CD4-positive, alpha-beta T cell treated with Interleukin-12 subunit alpha and Interleukin-12 subunit beta, for 1 hour (primary cell): ENCODE measurements around the gene HGS.

Experiments used
- DNase-seq: peaks from one replicate; pipeline ENCODE4 v3.0.0-alpha.2; 2020

Gene HGS

DNA sequence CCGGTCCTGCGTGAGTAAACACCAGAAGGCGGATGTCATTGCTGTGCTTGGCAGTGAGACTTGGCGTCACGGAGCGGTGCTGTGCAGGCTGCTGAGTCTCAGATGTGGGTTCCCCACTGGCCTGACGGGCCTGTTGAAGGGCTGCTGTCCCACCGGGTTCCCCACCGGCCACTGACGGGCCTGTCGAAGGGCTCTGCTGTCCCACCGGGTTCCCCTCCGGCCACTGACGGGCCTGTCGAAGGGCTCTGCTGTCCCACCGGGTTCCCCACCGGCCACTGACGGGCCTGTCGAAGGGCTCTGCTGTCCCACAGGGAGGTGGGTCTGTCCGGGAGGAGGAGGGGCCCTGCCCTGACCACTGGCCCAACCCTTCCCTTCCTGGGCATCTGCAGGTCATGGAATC, 2.8 kb downstream of the HGS start:
- no peak for DNase-seq

GRCh38 chr17:81687770-81688541, 4.1 kb downstream of the HGS start:
- DNase-seq = no peak

DNA sequence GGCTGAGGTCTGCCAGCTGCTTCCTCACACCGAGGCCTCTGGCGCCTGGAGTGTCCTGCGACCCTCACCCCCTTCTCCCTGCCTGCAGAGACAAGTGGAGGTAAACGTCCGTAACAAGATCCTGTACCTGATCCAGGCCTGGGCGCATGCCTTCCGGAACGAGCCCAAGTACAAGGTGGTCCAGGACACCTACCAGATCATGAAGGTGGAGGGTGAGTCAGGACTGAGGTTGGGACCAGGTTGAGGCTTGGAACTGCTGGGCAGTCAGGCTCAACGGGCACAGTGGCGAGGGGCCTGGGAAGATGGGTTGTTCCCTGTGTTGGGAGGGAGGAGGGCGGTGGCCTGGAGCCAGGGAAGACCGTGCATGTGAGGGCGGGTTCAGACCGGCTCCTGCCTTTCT, 4.8 kb downstream of the HGS start:
- DNase-seq = no peak

DNA sequence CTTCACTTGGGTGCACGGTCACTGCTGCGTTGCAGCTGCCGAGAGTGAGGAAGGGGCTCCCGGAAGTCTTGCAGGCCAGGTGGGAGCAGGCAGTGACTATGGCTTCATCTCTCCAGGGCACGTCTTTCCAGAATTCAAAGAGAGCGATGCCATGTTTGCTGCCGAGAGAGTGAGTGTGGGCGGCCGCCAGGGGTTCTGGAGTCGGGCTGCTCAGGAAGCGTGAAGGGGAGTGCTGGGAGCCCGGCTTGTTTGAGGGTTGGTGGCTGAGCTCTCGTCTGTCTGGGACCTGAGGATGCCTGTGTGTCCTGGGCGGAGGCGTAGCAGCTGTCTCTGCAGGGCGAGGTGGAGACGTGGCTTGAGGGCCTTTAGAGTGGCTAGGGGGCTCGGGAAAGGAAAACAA, 6.3 kb downstream of the HGS start:
- no peak for DNase-seq

- no peak for DNase-seq
Measured at GRCh38 chr17:81690549-81690948, 6.7 kb downstream of the HGS start.

- no peak for DNase-seq
Measured at GRCh38 chr17:81691196-81691595, 7.4 kb downstream of the HGS start.

GRCh38 chr17:81691608-81692007, 7.8 kb downstream of the HGS start:
- no peak for DNase-seq

- no peak for DNase-seq
Measured at GRCh38 chr17:81693509-81694210, 9.8 kb downstream of the HGS start.

DNA sequence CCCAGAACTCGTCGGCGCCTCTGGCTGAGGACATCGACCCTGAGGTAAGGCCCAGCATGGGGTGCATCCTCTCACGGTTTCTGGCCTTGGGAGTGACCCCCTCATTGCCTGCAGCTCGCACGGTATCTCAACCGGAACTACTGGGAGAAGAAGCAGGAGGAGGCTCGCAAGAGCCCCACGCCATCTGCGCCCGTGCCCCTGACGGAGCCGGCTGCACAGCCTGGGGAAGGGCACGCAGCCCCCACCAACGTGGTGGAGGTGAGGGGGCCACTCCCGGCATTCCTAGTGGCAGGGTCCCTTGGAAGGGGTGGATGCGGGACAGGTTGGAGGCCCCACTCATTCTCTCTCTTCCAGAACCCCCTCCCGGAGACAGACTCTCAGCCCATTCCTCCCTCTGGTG, 11.0 kb downstream of the HGS start:
- no peak for DNase-seq

DNA sequence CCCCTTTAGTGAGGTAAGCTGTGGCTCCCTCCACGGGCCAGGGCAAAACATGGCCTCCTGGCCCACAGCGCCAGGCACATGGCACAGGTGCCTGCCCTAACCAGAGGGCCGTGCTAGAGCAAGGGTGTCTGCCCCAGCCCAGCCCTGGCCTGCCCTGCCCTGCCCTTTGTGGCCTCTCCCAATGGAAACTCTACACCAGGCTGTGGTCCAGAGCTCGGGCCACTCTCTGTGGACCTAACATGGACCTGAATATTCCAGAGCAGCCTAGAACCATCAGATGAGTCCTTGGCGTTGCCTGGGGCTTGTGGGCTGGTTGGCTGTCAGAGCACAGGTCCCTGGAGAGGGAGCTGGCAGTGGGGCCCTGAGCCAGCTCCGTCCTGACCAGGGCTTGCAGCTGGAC, 11.4 kb downstream of the HGS start:
- DNase-seq = no peak

DNA sequence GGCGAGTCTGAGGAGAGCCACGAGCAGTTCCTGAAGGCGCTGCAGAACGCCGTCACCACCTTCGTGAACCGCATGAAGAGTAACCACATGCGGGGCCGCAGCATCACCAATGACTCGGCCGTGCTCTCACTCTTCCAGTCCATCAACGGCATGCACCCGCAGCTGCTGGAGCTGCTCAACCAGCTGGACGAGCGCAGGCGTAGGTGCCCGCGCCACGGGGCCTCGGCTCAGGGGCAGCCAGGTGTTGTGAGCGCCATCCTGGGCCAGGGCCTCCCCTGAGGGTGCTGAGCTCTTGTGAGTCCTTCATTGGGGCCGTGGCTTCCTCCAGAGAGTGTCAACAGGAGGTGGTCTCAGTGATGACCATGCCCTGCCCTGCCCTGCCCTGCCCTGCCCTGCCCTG, 12.0 kb downstream of the HGS start:
- DNase-seq = no peak

- DNase-seq = no peak
Measured at GRCh38 chr17:81696218-81696941, 12.6 kb downstream of the HGS start.

DNA sequence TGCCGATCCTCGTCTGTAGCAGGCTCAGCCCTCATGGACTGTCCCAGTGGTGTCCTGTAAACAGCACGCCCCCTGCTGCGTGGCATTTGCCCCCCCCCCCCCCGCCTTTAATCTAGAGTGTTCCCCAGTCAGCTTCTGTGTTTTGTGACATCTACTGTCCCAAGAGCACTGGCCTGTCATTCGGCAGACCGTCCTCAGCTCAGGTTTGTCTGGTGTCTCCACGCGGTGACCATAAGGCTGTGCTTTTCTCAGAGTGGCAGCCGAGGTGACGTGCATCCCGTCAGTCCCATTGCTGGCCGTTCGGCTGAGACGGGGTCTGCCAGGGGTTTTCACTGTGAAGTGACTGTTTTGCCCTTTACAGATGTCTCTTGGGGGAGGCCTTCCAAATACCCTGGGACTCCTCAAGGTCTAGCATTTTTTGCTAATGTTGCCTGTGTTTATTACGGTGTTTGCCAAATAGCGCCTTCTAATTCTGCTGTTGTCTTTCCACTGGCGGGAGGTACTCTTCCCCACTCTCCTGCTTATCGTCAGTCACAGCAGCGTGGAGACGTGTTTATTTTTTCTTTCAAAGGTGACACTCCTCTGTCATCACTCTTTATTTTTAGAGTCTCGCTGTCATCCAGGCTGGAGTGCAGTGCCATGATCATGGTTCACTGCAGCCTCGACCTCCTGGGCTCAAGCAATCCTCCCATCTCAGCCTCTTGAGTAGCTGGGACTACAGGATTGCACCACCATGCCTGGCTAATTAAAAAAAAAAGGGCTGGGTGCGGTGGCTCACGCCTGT, 13.6 kb downstream of the HGS start:
- no peak for DNase-seq

- no peak for DNase-seq
Measured at GRCh38 chr17:81700353-81701287, 16.8 kb downstream of the HGS start.

GRCh38 chr17:81701288-81702071, 17.7 kb downstream of the HGS start:
- DNase-seq = peak; percentile 14

GRCh38 chr17:81702934-81703746, 19.3 kb downstream of the HGS start, which contains the start of gene MRPL12:
Gene MRPL12, plus strand, starts transcription at chr17:81703367. Its CDS starts 135 bp downstream, at chr17:81703502.
- peak; percentile 90 for DNase-seq

DNA sequence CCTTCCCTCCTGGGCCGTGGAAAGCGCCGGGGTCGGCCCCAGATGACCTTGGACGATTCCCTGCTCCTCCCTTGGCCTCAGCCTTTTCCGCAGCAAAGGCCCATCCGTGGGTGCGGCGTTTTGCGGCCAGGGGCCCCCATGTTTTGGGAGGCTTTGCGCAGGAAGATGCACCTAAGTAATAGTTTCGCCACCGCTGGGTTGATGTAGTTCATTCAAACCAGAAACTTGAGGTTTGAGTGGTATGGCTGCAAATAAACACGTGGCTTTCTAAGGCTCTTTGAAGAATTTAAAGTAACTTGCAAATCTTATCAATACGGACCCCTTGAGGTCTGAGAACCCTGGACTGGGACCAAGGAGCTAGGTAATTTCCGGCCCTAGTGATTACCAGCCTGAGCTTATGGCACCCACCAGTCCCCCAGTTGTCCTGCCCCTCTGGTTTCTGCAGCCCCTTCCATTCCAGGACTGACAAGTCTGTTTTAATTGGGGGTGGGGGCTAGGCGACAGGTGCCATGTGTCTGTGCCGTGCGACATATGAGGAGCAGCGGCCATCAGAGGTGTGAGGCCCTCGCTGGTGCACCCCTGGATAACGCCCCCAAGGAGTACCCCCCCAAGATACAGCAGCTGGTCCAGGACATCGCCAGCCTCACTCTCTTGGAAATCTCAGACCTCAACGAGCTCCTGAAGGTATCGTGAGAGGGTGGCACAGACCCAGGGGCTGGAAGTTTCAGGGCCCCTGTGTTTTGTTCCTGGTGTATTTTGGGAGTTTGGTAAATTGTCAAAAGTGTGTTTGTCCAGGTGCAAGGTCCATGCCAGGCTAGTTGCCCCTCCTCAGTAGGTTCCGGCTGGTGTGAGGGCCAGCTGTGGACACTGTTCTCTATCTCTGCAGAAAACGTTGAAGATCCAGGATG, 20.2 kb downstream of the HGS start:
- DNase-seq = peak; percentile 15

- no peak for DNase-seq
Measured at GRCh38 chr17:81705518-81706231, 21.9 kb downstream of the HGS start.
